K562 (cell line): ENCODE data around the gene EPS8. TPM values are rescaled to one million over a fixed set of nuclear protein-coding genes. Genes with fewer than 3 reads are reported as not detected.

ENCODE experiments used
- ATAC-seq: fragments of 200-7000 bp; cut with Tn5 transposase; 3 replicates; pipeline ENCODE4 v1.9.1; 2020; ENCODE audit warnings: moderate library complexity
- BruUV-seq: library from RNA; stranded (reverse); fragments of 400-500 nt; replicated peaks from 2 replicates; lab custom pipeline; 2021; lab: Mats Ljungman, UMichigan
- CTCF ChIA-PET: fragments of 300-600 bp; formaldehyde crosslinking; extraction: SDS; loops from one replicate; lab custom pipeline; 2021; ENCODE audit warnings: low intra/inter-chr PET ratio; lab: Yijun Ruan, JAX
- POLR2A ChIA-PET: fragments of 300-600, 350-650 bp; sonication (Branson Sonifier 250); formaldehyde crosslinking; extraction: SDS; loops from one replicate; lab custom pipeline; 2021; ENCODE audit warnings: antibody characterized with exemption, inconsistent platforms; lab: Yijun Ruan, JAX
- DNase-seq, 4 experiments: peaks; one replicate each; pipeline versions ENCODE4 v3.0.0 to v3.0.0-alpha.2; 2011 to 2018; ENCODE audit warnings: low spot score in 3 of 4, mixed read lengths in 3 of 4; ENCODE audit errors: extremely low read depth in 1 of 4
- FAIRE-seq: peaks from 2 replicates; lab custom pipeline; 2011; peaks lifted over from hg19 to GRCh38; lab: Jason Lieb, UNC
- H2AFZ ChIP-seq: 2 replicates; pipeline ENCODE4 v1.6.0; 2011; ENCODE audit warnings: low read depth, low read length, control low read depth, inconsistent platforms
- H3K27ac ChIP-seq: fragments of 200-600 bp; 3 replicates; pipeline ENCODE4 v1.8.0; 2011; ENCODE audit warnings: low read depth, mild to moderate bottlenecking, control low read depth, inconsistent platforms, low read length, moderate library complexity, mixed read lengths; ENCODE audit errors: extremely low read depth
- H3K27me3 ChIP-seq, 2 experiments: fragments of 300-600 bp in 1 of 2; 2 replicates in 1 of 2; 3 replicates in 1 of 2; pipeline versions ENCODE4 v1.6.0 to v1.8.0; 2011; ENCODE audit warnings: inconsistent platforms in 2 of 2, low read length in 2 of 2, mild to moderate bottlenecking in 1 of 2, mixed read lengths in 1 of 2, moderate library complexity in 1 of 2; ENCODE audit not compliant: control insufficient read depth in 2 of 2, insufficient read depth in 2 of 2
- H3K36me3 ChIP-seq: fragments of 300-600 bp; 3 replicates; pipeline ENCODE4 v1.8.0; 2011; ENCODE audit warnings: mild to moderate bottlenecking, low read length, inconsistent platforms; ENCODE audit not compliant: control insufficient read depth, insufficient read depth
- H3K4me1 ChIP-seq, 2 experiments: fragments of 200-600 bp in 1 of 2; replicated peaks in 1 of 2; 2 replicates in 1 of 2; 3 replicates in 1 of 2; pipeline versions ENCODE4 v1.5.1 to v1.8.0; 2011; ENCODE audit warnings: inconsistent platforms in 2 of 2, low read length in 2 of 2, mild to moderate bottlenecking in 1 of 2, mixed read lengths in 1 of 2, moderate library complexity in 1 of 2; ENCODE audit not compliant: control insufficient read depth in 2 of 2, insufficient read depth in 2 of 2
- H3K4me2 ChIP-seq: 2 replicates; pipeline ENCODE4 v1.6.1; 2011; ENCODE audit warnings: low read length, control low read depth, inconsistent platforms, mixed read lengths; ENCODE audit not compliant: insufficient read depth
- H3K4me3 ChIP-seq: fragments of 200-600 bp; sonication (generic), shearing (Covaris generic); 2 replicates; pipeline ENCODE4 v1.5.1; 2016; ENCODE audit warnings: control low read depth, inconsistent platforms
- H3K79me2 ChIP-seq: fragments of 200-600 bp; 3 replicates; pipeline ENCODE4 v1.8.0; 2011; ENCODE audit warnings: low read length, inconsistent platforms; ENCODE audit not compliant: control insufficient read depth, insufficient read depth
- H3K9ac ChIP-seq, 2 experiments: 2 replicates each; pipeline versions ENCODE4 v1.6.0 to v1.6.1; 2011; ENCODE audit warnings: low read depth in 2 of 2, low read length in 2 of 2, control low read depth in 1 of 2, inconsistent platforms in 1 of 2, mild to moderate bottlenecking in 1 of 2, mixed read lengths in 1 of 2; ENCODE audit not compliant: insufficient read depth in 1 of 2
- H3K9me1 ChIP-seq: one replicate; pipeline ENCODE4 v1.6.0; 2011; ENCODE audit warnings: inconsistent platforms, mild to moderate bottlenecking, low read length, moderate library complexity; ENCODE audit not compliant: control insufficient read depth, insufficient read depth
- H3K9me3 ChIP-seq: replicated peaks from 2 replicates; pipeline ENCODE4 v1.5.1; 2011; ENCODE audit warnings: low read depth, low read length, inconsistent platforms; ENCODE audit not compliant: control insufficient read depth, insufficient read depth
- H4K20me1 ChIP-seq: replicated peaks from 2 replicates; pipeline ENCODE4 v1.6.1; 2011; ENCODE audit warnings: low read length, inconsistent platforms, mixed read lengths; ENCODE audit not compliant: control insufficient read depth, insufficient read depth
- FIP1L1 ChIP-seq: fragments of 200-400 bp; formaldehyde crosslinking; IDR thresholded peaks from 2 replicates; pipeline ENCODE4 v1.6.1; 2018; ENCODE audit warnings: mild to moderate bottlenecking, low read depth, low read length; ENCODE audit not compliant: poor library complexity, severe bottlenecking
- HIVEP1 ChIP-seq: fragments of 250-450 bp; sonication (Bioruptor Pico); IDR thresholded peaks from 2 replicates; pipeline ENCODE4 v1.4.0; 2020; ENCODE audit warnings: mild to moderate bottlenecking
- HNRNPLL ChIP-seq: fragments of 200-400 bp; formaldehyde crosslinking; IDR thresholded peaks from 2 replicates; pipeline ENCODE4 v1.6.1; 2017; ENCODE audit warnings: low read length, low read depth, mild to moderate bottlenecking; ENCODE audit not compliant: poor library complexity, severe bottlenecking
- KDM4B ChIP-seq, 2 experiments: fragments of 450-650 bp in 1 of 2; sonication (generic) in 1 of 2; IDR thresholded peaks; 2 replicates each; pipeline ENCODE4 v1.6.1; 2016 to 2017; ENCODE audit warnings: borderline replicate concordance in 2 of 2, antibody characterized with exemption in 1 of 2, low read depth in 1 of 2, mild to moderate bottlenecking in 1 of 2
- MTA3 ChIP-seq: fragments of 450-650 bp; formaldehyde crosslinking; IDR thresholded peaks from 2 replicates; pipeline ENCODE4 v1.6.1; 2017; ENCODE audit warnings: mild to moderate bottlenecking, borderline replicate concordance
- OTX1 ChIP-seq: fragments of 450-650 bp; formaldehyde crosslinking; IDR thresholded peaks from 2 replicates; pipeline ENCODE4 v1.4.0; 2022; ENCODE audit warnings: mild to moderate bottlenecking
- SRF ChIP-seq, 2 experiments: fragments of 250-450, 450-650 bp in 1 of 2; sonication (Bioruptor Pico) in 1 of 2; sonication (generic) in 1 of 2; formaldehyde crosslinking; IDR thresholded peaks; 2 replicates each; pipeline versions ENCODE4 v1.5.0 to v1.5.1; 2020 to 2022; ENCODE audit warnings: mild to moderate bottlenecking in 1 of 2, missing genetic modification reagents in 1 of 2
- TAF15 ChIP-seq: fragments of 200-400 bp; formaldehyde crosslinking; IDR thresholded peaks from 2 replicates; pipeline ENCODE4 v1.6.1; 2017; ENCODE audit warnings: mild to moderate bottlenecking, low read depth, low read length, moderate library complexity
- ZBTB7A ChIP-seq: IDR thresholded peaks from 2 replicates; pipeline ENCODE4 v1.6.1; 2011; ENCODE audit warnings: low read depth, mild to moderate bottlenecking, low read length, moderate library complexity, borderline replicate concordance; ENCODE audit not compliant: control insufficient read depth
- ZNF133 ChIP-seq: fragments of 250-450 bp; sonication (Bioruptor Pico); IDR thresholded peaks from 2 replicates; pipeline ENCODE4 v1.4.0; 2020; ENCODE audit warnings: mild to moderate bottlenecking
- ZZZ3 ChIP-seq: fragments of 450-650 bp; IDR thresholded peaks from 2 replicates; pipeline ENCODE4 v1.6.1; 2016; ENCODE audit warnings: antibody characterized with exemption, mild to moderate bottlenecking, moderate library complexity
- WGBS: fragments of 100-300 bp; shearing (Covaris generic); methylation state at CpG from one replicate; pipeline ENCODE4 v1.1.6; 2016; ENCODE audit warnings: low coverage, mixed read lengths; ENCODE audit not compliant: insufficient coverage; ENCODE audit errors: missing lambda C conversion rate; 5-methylcytosine and 5-hydroxymethylcytosine counted together
- in situ Hi-C: fragments of 300-500 bp; cut with MboI; formaldehyde crosslinking; loops from 4 replicates; pipeline ENCODE4 v1.15.0; 2018; ENCODE audit warnings: inconsistent platforms, mixed read lengths
- intact Hi-C: fragments of 100-400 bp; cut with micrococcal nuclease; formaldehyde crosslinking; loops from 2 replicates; pipeline ENCODE4 v1.14.2; 2022
- polyA plus RNA-seq, 8 experiments: library from polyadenylated mRNA; depleted of rRNA in 4 of 8; stranded (reverse) in 5 of 8; unstranded in 3 of 8; fragments of >200 nt; fragmentation: Nextera tagmentation in 2 of 8; fragmentation: Illumina TruSeq in 1 of 8; extraction: Ambion mirVana in 2 of 8; extraction: Trizol in 1 of 8; gene quantifications; 2 replicates each; pipeline versions ENCODE4 v1.2.1 to v1.2.3, GENCODE V29; 2011 to 2014; ENCODE audit warnings: inconsistent platforms in 1 of 8, missing spikeins in 1 of 8
- total RNA-seq, 7 experiments: library from RNA; depleted of rRNA in 6 of 7; stranded (reverse); fragments of >200 nt in 6 of 7; fragmentation: Illumina TruSeq in 2 of 7; extraction: Trizol in 2 of 7; gene quantifications; 2 replicates each; pipeline versions ENCODE4 v1.2.1 to v1.2.3, GENCODE V29; 2011 to 2021; ENCODE audit warnings: low replicate concordance in 1 of 7
- TF ChIP-seq, protein P1 (sequence below): sonication (generic); formaldehyde crosslinking; IDR thresholded peaks from 2 replicates; pipeline ENCODE4 v1.4.0; 2020; ENCODE audit warnings: mild to moderate bottlenecking, missing genetic modification reagents
- TF ChIP-seq, protein P2 (sequence below), 2 experiments: fragments of 250-450 bp in 1 of 2; fragments of 450-650 bp in 1 of 2; sonication (Bioruptor Pico) in 1 of 2; IDR thresholded peaks; 2 replicates each; pipeline versions ENCODE4 v1.6.1 to v1.8.0; 2016 to 2021; ENCODE audit warnings: mild to moderate bottlenecking in 2 of 2, moderate library complexity in 2 of 2, missing compliant biosample characterization in 1 of 2, missing genetic modification characterization in 1 of 2

EPS8 gene
- total and polyA plus RNA-seq, 9 of the 15 experiments (the other 6 are each of a cell fraction or from before 2014, with no cell fraction given), result 0.10 to 1.9 (median 0.33) TPM

DNA sequence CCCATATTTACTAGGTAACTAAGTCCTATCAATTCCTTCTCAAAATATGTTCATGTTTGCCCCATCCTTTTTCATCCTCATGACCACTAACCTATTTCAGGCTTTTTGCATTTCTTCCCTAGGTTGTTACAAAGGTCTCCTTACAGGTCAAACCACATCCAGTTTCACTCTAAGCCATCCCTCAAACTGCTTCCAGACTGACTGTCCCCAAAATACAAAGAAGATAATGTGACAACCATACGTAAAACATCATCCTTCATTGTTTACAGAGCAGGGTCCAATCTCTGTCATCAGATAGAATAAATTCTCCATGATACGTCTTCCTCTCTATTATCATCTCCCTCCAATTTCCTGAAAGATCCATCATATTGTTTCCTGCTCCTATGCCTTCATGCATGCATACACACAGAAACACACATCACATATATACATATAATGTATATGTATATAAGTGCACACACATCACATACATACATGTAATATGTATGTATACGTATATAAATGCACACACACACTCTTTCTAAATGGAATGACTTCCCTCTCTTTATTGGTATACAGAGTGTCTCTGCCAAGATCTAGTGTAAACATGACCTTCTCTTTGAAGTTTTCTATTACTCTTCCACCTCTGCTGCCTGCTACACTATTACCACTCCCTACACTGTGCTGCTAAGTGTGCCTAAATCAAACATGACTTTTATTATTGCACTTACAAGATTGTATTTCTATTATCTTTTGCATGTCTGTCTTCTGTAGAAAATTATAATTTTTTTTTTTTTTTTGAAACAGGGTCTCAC, 30.7 kb upstream of the EPS8 start (continued):
- TF ChIP-seq KDM4B (IDR thresholded peaks at IDR 0.05; ENCODE audit: borderline replicate concordance in 2 of 2, low read depth in 1 of 2) (no peak), ZNF133 (CRISPR knock-in tag) (no peak), MTA3 (no peak), ZBTB7A (no peak), HNRNPLL (no peak)

DNA sequence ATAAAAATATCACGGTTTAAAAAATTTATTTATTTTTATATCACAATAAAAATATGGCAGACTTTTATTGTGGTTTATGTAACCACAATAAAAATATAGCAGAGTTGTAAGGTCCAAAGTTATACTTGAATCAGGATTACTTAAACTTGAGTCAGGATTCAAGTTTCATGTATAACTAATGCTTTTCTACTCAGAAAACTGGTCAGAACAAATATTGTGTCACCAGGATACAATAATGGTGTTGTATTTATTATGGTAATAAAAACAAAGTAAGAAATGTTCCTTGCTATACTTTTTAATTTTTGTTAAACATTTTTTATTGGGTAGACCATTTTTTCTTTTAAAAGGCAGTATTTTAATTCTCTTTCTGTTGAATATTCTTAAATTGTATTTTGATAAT, 29.2 kb upstream of the EPS8 start:
- 8% methylated on average over 1 of the region's 1 CpG for WGBS
- no TSS peak for BruUV-seq
- intact Hi-C loops, result no loop called here
- TF ChIP-seq, protein P1, sequence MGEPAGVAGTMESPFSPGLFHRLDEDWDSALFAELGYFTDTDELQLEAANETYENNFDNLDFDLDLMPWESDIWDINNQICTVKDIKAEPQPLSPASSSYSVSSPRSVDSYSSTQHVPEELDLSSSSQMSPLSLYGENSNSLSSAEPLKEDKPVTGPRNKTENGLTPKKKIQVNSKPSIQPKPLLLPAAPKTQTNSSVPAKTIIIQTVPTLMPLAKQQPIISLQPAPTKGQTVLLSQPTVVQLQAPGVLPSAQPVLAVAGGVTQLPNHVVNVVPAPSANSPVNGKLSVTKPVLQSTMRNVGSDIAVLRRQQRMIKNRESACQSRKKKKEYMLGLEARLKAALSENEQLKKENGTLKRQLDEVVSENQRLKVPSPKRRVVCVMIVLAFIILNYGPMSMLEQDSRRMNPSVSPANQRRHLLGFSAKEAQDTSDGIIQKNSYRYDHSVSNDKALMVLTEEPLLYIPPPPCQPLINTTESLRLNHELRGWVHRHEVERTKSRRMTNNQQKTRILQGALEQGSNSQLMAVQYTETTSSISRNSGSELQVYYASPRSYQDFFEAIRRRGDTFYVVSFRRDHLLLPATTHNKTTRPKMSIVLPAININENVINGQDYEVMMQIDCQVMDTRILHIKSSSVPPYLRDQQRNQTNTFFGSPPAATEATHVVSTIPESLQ (CRISPR knock-in tag), result no peak
- no peak for TF ChIP-seq HIVEP1 (CRISPR knock-in tag)
- no peak for TF ChIP-seq ZZZ3
- TF ChIP-seq TAF15, result no peak
- no peak for TF ChIP-seq FIP1L1
- TF ChIP-seq SRF (CRISPR knock-in tag; IDR thresholded peaks at IDR 0.05), result no peak
- TF ChIP-seq OTX1 (CRISPR knock-in tag), result no peak
- TF ChIP-seq, protein P2, sequence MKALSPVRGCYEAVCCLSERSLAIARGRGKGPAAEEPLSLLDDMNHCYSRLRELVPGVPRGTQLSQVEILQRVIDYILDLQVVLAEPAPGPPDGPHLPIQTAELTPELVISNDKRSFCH (CRISPR knock-in tag; IDR thresholded peaks at IDR 0.05), result no peak
- TF ChIP-seq, protein P2 (tag; IDR thresholded peaks at IDR 0.05), result no peak

More for the DNA sequence above, 29.2 kb upstream of the EPS8 start:
- ChIA-PET CTCF (no interaction called here), POLR2A (no interaction called here)
- Histone ChIP-seq H3K79me2 (no peaks in the 10 kb centered on the region), H3K9me3 (no peaks in the 10 kb centered on the region), H3K27ac (no peak overlapping the region), H3K36me3 (no peaks in the 10 kb centered on the region), H3K9me1 (no peaks in the 10 kb centered on the region), H3K4me3 (no peak overlapping the region), H3K9ac (no peak overlapping the region), H4K20me1 (no peaks in the 10 kb centered on the region), H3K4me2 (no peak overlapping the region), H3K27me3 (no peaks in the 10 kb centered on the region), H3K4me1 (no peaks in the 10 kb centered on the region), H2AFZ (no peak overlapping the region)
- no peak for ATAC-seq
- FAIRE-seq, result no peak
- no peak for DNase-seq
- in situ Hi-C loops, result no loop called here
